ENCODE data around the gene TKT. TPM values are rescaled to one million over a fixed set of nuclear protein-coding genes. Genes with fewer than 3 reads are reported as not detected.

Gene TKT
- total and polyA plus RNA-seq, 2 of the 8 experiments (the other 6 are each of a cell fraction or from before 2014, with no cell fraction given) = 418 to 986 TPM

DNA sequence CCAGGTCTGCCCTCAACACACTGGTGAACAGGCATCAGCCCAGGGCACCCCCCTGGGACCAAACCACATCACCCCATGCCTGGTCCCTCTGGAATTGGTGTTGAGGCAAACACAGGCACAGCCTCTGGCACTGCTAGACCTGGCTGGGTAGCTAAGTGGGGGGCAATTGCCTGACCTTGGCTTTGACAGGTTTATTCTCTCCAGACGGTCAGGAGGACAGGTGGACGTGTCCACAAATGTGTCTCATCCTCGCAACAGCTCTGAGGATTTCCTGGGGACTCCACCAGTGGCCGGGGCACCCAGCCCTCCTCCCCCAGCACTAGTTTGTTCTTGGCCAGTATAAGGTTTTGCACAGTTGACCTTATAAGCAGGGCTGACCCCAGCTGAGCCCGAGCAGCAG is 31.3 kb downstream of the TKT start (continued):
- TF ChIP-seq RAD21 (IDR thresholded peaks at IDR 0.05 in 1 of 2, conservative IDR thresholded peaks at IDR 0.05 in 1 of 2; ENCODE audit: low read depth in 2 of 2, low read length in 2 of 2) (no peak), SP4 (IDR thresholded peaks at IDR 0.05; ENCODE audit: low read length) (no peak), GABPA (IDR thresholded peaks at IDR 0.05; ENCODE audit: borderline replicate concordance, insufficient read depth, low read length) (no peak), POLR2AphosphoS5 (IDR thresholded peaks at IDR 0.05; ENCODE audit: low read depth, low read length) (no peak)

Data from H1 (cell line).